AG08395 (cell line): ENCODE results near the gene SPTLC2.
"Not testable (repeated sequence)": the region's sequence is repeated elsewhere in the genome, so short reads cannot be mapped to it uniquely, and the experiment has no call there.

ENCODE experiments used
- DNase-seq: peaks from one replicate; pipeline ENCODE4 v3.0.0; 2012; ENCODE audit warnings: mixed read lengths, low spot score

The SPTLC2 gene

DNA sequence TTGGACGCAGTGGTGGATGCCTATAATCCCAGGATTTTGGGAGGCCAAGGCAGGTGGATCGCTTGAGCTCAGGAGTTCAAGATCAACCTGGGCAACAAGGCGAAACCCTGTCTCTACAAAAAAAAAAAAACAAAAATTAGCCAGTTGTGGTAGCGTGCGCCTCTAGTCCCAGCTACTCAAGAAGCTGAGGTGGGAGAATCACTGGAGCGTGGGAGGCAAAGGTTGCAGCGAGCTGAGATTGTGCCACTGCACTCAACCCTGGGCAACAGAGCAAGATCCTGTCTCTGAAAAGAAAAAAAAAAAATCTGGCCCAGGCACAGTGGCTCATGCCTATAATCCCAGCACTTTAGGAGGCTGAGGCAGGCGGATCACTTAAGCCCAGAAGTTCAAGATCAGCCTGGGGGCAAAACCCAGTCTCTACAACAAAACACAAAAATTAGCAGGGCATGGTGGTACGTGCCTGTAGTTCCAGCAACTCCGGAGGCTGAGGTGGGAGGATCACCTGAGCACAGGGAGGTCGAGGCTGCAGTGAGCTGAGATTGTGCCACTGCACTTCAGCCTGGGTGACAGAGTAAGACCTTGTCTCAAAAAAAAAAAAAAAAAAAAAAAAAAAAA, 27.9 kb downstream of the SPTLC2 start:
- not testable (repeated sequence) for DNase-seq

DNA sequence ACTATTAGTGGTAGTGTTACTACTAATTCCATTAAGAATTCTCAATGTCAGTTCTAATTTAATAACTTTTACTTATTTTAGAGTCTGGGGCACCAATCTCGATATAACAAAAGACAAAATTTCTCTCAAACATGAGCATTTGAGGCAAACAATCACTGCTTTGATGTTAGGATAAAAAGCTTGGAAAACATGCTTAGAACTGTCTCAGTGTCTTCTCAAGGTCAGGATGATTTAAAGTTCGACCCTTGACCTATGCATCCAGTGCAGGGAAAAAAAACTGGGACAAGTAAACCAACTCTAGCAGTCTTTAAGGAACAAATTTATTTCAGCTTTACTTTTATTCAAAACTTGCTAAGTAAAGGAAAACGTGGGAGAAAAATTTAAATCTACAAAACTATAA, 31.1 kb downstream of the SPTLC2 start:
- DNase-seq: no peak

DNA sequence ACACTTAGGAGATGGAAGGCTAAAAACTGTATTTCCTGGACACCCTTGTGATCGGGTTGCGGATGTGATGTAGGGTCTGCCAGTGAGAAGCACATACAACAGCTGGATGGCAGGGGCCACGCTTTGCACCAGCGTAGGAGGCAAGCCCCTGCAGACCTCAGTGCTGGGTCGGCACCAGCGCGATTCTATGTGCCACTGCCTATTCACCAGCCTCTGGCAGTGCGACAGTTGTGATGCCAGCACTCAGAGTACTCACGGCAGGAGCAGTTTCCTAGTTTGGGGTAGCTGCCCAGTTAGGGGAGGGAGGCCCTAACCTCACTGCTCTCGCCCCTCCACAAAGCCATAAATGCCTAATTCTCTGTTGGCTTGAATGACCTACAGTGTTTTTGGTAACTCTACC, 31.6 kb downstream of the SPTLC2 start:
- DNase-seq: no peak

DNA sequence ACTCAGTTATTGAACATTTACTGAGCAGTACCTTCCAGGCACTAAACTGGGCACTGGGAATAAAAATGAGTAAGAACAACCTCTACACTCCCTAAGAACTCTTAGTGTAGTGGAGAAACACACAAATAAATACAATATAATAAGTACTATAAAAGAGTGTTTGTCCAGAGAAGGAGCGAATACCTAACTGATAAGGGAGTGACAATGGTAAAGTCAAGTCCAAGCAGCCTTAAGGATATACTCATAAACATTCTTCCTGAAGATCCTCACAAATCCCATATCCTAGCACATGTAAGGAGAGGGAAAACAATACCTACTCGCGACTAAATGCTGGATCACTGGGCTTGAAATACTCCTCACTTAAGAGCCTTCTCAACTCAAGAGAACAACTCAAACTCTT, 32.8 kb downstream of the SPTLC2 start:
- no peak for DNase-seq

DNA sequence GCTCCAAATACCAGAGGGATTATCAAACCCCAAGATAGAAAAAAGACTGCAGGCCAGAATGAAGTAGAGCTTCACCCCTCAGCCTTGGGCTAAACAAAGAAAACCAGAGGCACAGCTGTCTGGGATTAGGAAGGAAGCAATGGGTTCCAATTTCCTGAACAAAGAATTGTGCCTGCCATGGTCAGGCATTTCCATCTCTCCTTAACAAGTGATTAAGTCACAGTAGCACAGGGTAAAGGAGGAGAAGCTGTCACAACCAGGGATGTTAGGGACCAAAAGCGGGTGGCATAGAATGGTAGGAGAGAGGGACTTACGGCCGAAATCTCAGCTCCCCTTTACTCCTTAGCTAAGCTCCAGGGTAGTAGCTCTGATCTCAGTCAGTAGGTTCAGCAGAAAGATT, 33.9 kb downstream of the SPTLC2 start:
- no peak for DNase-seq

- peak; percentile 29 for DNase-seq
These were observed 35.4 kb downstream of the SPTLC2 start for GRCh38 chr14:77580964-77581505.

GRCh38 chr14:77580477-77580876, 36.0 kb downstream of the SPTLC2 start:
- DNase-seq: no peak

DNA sequence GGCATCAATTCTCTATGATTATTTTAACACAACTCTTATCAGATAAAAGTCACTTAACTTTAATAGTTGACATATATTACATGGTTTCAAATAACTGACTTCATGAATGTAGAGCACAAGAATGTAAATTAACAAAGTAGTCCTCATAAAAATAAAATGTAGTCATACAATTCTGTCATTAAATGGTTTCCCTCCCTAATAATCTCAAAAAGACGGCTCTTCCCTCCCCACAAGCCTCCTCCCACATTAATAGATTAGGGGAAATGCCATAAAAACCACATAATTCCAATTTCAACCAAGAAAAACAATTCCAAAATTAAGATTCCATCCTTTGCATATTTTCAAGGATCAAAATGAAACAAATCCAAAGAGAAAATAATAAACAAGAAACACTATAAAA, 36.7 kb downstream of the SPTLC2 start:
- no peak for DNase-seq

DNA sequence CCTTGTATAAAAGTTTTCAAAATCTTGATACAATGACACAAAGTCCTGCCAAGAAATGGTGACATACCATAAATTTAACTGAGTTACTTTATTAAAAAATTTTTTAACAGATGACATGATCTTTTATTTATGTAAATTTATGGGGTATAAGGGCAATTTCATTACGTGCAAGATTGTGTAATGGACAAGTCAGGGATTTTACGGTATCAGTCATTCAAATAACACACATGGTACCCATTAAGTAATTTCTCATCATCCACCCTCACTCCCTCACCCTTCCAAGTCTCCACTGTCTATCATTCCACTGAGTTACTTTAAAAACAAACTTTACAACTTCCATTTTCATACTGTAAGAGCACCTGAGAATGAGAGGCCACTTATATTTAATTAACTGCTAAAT, 37.4 kb downstream of the SPTLC2 start:
- DNase-seq: no peak

DNA sequence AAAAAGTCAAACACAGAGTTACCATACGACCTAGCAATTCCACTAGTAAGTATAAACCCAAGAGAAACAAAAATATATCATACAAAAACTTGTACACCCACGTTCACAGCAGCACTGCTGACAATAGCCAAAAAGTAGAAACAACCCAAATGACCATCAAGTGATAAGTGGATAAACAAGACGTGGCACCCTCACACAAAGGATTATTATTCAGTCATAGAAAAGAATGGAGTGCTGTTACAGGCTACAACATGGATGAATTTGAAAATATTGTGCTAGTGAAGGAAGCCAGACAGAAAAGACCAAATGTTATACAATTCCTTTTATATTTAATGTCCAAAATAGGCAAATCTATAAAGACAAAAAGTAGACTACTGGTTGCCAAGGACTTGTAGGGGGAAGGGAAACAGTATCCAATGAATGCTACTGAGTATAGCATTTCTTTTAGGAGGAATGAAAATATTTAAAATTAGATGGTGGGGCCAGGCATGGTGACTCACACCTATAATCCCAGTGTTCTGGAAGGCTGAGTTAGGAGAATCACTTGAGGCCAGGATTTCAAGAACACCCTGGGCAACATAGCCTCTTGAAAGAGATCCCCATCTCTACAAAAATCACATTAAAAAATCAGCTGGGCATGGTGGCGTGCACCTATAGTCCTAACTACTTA, 41.9 kb downstream of the SPTLC2 start:
- no peak for DNase-seq

DNA sequence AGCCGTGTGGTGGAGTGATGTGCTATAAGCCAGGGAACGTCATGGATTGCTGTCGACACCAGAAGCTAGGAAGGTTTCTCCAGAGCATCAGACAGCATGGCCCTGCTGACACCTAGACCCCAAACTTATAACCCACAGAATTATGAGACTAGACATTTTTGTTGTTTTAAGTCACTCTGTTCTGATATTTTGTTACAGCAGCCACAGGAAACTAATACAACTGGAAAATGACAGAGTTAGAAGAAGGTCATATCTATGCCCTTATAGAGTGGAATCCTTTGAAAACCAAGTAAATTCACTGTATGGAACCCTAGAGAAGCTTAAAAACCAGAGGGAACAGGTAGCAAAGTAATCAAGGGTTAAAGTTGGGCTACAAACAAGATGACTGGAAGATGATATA, 42.5 kb downstream of the SPTLC2 start:
- no peak for DNase-seq

DNA sequence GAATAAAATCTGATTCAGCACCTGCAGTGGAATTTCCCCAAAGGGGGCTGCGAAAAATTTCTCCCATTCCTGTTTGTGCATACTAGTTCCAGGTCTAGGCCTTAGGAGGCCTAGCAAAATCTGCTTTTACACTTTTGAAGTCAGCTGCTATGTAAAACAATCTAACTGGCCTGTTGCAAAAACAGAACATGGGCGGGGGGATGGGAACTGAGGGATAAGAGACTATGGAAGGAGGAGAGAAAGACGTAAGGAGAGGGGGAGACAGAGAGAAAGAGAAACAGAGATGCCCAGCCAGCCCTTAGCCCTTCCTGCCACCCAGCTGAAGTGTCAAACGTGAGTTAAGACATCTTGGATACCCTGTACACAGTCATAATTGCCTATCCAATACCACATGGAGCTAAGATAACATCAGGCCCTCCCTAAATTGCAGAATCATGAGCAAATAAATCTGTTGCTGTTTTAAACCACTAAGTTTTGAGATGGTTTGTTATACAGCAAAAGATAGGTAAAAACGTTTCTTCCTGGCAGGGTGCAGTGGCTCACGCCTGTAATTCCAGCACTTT, 45.6 kb downstream of the SPTLC2 start:
- no peak for DNase-seq

DNA sequence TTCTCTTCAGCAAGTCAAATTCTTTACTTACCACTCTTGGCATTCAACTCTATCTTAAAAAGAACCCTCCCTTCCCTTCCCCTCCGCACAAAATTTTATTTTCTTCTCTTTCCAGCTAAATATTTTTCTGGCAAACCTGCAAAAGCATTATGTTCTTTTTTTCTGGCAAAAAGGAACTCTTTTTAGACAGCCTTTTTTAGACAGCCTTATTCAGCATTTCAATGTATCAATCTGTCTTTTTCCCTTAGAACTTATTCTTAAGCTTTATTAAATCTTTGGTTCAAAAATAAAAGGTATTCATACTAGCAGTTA, 50.5 kb downstream of the SPTLC2 start:
- no peak for DNase-seq

GRCh38 chr14:77565289-77565993, 51.0 kb downstream of the SPTLC2 start:
- no peak for DNase-seq

DNA sequence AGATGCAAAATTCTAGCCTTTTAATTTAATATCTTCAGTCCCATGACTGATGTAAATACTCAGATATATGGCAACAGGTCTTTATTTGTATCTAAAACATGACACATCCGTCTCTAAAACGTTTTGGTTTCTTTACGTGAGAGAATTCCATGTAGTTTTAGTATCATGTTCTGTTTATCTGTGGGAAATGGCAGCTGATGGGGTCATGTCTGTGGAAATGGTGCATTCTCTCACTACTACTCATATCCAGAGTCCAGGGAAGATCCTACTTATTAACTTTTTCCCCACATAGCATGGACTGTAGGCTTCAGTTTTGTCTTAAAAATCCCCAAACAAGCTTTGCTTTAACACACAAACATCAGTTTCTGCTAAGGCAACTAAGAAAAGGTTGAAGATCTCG, 53.8 kb downstream of the SPTLC2 start:
- DNase-seq: no peak

DNA sequence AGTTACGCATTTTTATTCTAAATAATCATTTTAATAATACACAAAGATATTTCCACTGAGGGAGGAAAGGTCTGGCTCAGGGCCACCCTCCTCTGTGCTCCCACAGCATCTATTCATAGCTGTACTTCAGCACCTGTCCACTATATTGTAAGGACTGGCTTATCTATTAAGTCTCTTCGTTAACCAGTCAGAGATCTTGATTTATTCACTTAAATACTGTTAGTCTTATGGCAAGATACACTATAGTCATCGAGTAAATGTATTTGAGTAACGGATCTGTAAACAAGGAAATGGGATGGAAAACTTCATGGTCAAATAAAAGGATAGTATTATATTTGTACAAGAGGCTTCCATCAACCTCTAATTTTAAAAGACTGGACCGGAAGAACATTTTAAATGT, 54.6 kb downstream of the SPTLC2 start:
- DNase-seq: no peak

DNA sequence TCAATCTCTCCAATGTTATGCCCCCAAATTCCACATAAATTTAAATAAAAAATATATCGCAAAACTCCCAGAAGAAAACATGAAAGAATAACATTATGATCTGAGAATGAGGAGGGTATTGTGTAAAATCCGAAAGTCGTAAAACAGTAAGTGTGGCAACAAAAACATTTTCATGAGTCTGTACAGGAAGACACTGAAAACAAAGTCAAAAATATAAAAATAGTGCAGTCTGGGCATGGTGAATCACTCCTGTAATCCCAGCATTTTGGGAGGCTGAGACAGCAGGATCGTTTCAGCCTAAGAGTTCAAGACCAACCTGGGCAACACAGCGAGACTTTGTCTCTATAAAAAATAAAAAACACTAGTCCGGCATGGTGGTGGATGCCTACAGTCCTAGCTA, 57.1 kb downstream of the SPTLC2 start:
- DNase-seq: no peak

DNA sequence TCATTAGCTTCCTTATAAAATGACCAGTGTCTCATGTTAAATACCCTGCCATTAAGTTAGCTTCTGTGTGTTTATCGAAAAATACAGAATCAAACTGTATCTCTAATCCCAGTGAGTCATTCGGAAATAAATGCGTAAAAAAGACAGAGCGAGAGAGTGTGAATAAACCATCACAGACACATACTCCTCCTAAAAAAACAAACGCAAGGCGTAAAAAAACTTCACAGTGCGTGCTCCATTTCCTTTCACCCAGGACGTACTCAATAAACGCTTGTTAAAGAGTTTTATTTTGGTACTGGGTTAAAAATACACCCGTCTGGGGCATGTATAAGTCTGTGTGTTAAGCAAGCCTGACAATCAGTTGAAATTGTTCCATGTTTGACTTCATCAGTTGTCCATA, 59.0 kb downstream of the SPTLC2 start:
- DNase-seq: no peak

DNA sequence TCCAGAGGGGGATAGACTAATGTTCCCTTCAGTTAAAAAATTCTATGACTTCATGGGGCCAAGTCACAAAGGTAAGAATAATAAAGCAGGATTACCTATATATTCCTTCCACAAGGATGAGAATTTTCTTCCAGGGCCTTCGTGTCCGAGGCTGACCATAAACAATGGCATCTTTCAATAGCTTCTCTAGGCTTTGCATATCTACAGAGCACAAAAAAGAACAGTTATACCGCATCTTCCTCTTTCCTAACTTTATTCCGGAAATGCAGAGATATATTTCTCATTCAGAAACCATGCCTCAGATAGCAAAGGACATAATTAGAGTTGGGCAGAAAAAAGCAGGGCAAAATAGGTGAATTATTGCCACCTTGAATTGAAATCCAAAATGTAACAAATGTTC, 59.5 kb downstream of the SPTLC2 start:
- DNase-seq: no peak

GRCh38 chr14:77554816-77555599, 61.4 kb downstream of the SPTLC2 start:
- no peak for DNase-seq

- DNase-seq: no peak
These were observed 62.2 kb downstream of the SPTLC2 start for GRCh38 chr14:77554207-77554606.

DNA sequence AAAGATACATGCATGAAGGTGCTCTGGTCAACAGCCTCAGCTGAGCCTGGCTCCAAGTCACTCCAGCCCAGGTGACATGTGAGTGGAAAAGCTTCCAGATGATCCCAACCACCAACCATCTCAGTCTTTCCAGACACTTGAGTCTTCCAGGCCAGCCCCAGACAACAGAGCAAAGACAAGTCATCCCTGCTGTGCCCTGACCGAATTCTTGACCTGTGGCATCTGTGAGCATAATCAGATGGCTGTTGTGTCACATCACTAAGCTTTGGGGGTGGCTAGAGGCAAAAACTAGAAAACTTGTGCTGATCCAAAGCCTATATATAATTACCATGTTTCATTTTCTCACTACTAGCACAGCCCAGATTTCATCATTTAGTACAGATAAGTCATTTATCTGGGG, 67.0 kb downstream of the SPTLC2 start:
- no peak for DNase-seq
